ENCODE results near the gene PPP2R3B. TPM values are rescaled to one million over a fixed set of nuclear protein-coding genes. Genes with fewer than 3 reads are reported as not detected.

The PPP2R3B gene
- total RNA-seq, 4 donors from 2014 or later, result 4.5 to 12.0 (median 5.7) TPM

GRCh38 chrX:350534-351323 lies 36.0 kb downstream of the PPP2R3B start:
- ATAC-seq (ENCODE audit: low FRiP score) (no peak), DNase-seq (ENCODE audit: low spot score) (no peak)
- no peak for TF ChIP-seq CTCF (IDR thresholded peaks at IDR 0.05)

- ATAC-seq (ENCODE audit: low FRiP score), result no peak
- TF ChIP-seq CTCF (IDR thresholded peaks at IDR 0.05), result no peak
- DNase-seq (ENCODE audit: low spot score), result no peak
Measured at GRCh38 chrX:350148-350533, 36.6 kb downstream of the PPP2R3B start.

GRCh38 chrX:349702-350101 lies 37.0 kb downstream of the PPP2R3B start:
- no peak for ATAC-seq (ENCODE audit: low FRiP score)
- no peak for TF ChIP-seq CTCF (IDR thresholded peaks at IDR 0.05)
- no peak for DNase-seq (ENCODE audit: low spot score)

GRCh38 chrX:349196-349595 lies 37.5 kb downstream of the PPP2R3B start:
- TF ChIP-seq CTCF (IDR thresholded peaks at IDR 0.05), result no peak
- DNase-seq (ENCODE audit: low spot score), result no peak
- no peak for ATAC-seq (ENCODE audit: low FRiP score)

- no peak for ATAC-seq (ENCODE audit: low FRiP score)
- no peak for DNase-seq (ENCODE audit: low spot score)
Measured at GRCh38 chrX:348461-349117, 38.1 kb downstream of the PPP2R3B start.

GRCh38 chrX:347351-348117 lies 39.2 kb downstream of the PPP2R3B start:
- no peak for ATAC-seq (ENCODE audit: low FRiP score)
- DNase-seq (ENCODE audit: low spot score), result no peak
- no peak for TF ChIP-seq CTCF (IDR thresholded peaks at IDR 0.05)

More at GRCh38 chrX:348461-349117, 38.1 kb downstream of the PPP2R3B start:
- no peak for TF ChIP-seq CTCF (IDR thresholded peaks at IDR 0.05)
